ENCODE data around the gene IL18RAP.

The IL18RAP gene

GRCh38 chr2:102422910-102423309, at the start of gene IL18RAP:
Gene IL18RAP, plus strand, starts transcription at chr2:102423160. Its CDS starts 118 bp downstream, at chr2:102423278.
- DNase-seq (ENCODE audit: low read depth in 2 of 3, low spot score in 2 of 3) = no peak

- DNase-seq (ENCODE audit: low read depth in 2 of 3, low spot score in 2 of 3) = no peak
Observed at GRCh38 chr2:102376052-102376591, 46.8 kb upstream of the IL18RAP start.

- no peak for DNase-seq (ENCODE audit: low read depth in 2 of 3, low spot score in 2 of 3)
Observed at GRCh38 chr2:102383722-102384121, 39.2 kb upstream of the IL18RAP start.

GRCh38 chr2:102385522-102385921, 37.4 kb upstream of the IL18RAP start:
- no peak for DNase-seq (ENCODE audit: low read depth in 2 of 3, low spot score in 2 of 3)

GRCh38 chr2:102386004-102386403, 37.0 kb upstream of the IL18RAP start:
- DNase-seq (ENCODE audit: low read depth in 2 of 3, low spot score in 2 of 3) = no peak

- no peak for DNase-seq (ENCODE audit: low read depth in 2 of 3, low spot score in 2 of 3)
Observed at GRCh38 chr2:102386867-102387541, 36.0 kb upstream of the IL18RAP start.

- DNase-seq (ENCODE audit: low read depth in 2 of 3, low spot score in 2 of 3) = no peak
Observed at GRCh38 chr2:102387763-102388546, 35.0 kb upstream of the IL18RAP start.

GRCh38 chr2:102391565-102391964, 31.4 kb upstream of the IL18RAP start:
- DNase-seq (ENCODE audit: low read depth in 2 of 3, low spot score in 2 of 3) = no peak

GRCh38 chr2:102392096-102392495, 30.9 kb upstream of the IL18RAP start:
- no peak for DNase-seq (ENCODE audit: low read depth in 2 of 3, low spot score in 2 of 3)

- no peak for DNase-seq (ENCODE audit: low read depth in 2 of 3, low spot score in 2 of 3)
Observed at GRCh38 chr2:102392942-102393341, 30.0 kb upstream of the IL18RAP start.

GRCh38 chr2:102396012-102396411, 26.9 kb upstream of the IL18RAP start:
- no peak for DNase-seq (ENCODE audit: low read depth in 2 of 3, low spot score in 2 of 3)

GRCh38 chr2:102397209-102397608, 25.8 kb upstream of the IL18RAP start:
- DNase-seq (ENCODE audit: low read depth in 2 of 3, low spot score in 2 of 3) = no peak

GRCh38 chr2:102399499-102400141, 23.3 kb upstream of the IL18RAP start:
- DNase-seq (ENCODE audit: low read depth in 2 of 3, low spot score in 2 of 3) = no peak

GRCh38 chr2:102401456-102401855, 21.5 kb upstream of the IL18RAP start:
- DNase-seq (ENCODE audit: low read depth in 2 of 3, low spot score in 2 of 3) = no peak

GRCh38 chr2:102401865-102402264, 21.1 kb upstream of the IL18RAP start:
- no peak for DNase-seq (ENCODE audit: low read depth in 2 of 3, low spot score in 2 of 3)

GRCh38 chr2:102410952-102411351, 12.0 kb upstream of the IL18RAP start:
- DNase-seq (ENCODE audit: low read depth in 2 of 3, low spot score in 2 of 3) = no peak

GRCh38 chr2:102412199-102412598, 10.8 kb upstream of the IL18RAP start:
- DNase-seq (ENCODE audit: low read depth in 2 of 3, low spot score in 2 of 3) = no peak

GRCh38 chr2:102417946-102418345, 5.0 kb upstream of the IL18RAP start:
- no peak for DNase-seq (ENCODE audit: low read depth in 2 of 3, low spot score in 2 of 3)

GRCh38 chr2:102418421-102418961, 4.5 kb upstream of the IL18RAP start:
- DNase-seq (ENCODE audit: low read depth in 2 of 3, low spot score in 2 of 3) = no peak

GRCh38 chr2:102420290-102420689, 2.7 kb upstream of the IL18RAP start:
- DNase-seq (ENCODE audit: low read depth in 2 of 3, low spot score in 2 of 3) = no peak
